Suprapubic skin (tissue), 4 donors: ENCODE results near the gene CD151.

ENCODE experiments used
- CTCF ChIP-seq, 2 donors: fragments of 200-600 bp in 1 of 2; fragments of 450-650 bp in 1 of 2; sonication (generic) in 1 of 2; IDR thresholded peaks; one replicate each; pipeline ENCODE4 v1.5.1; 2016 to 2019; ENCODE audit warnings: antibody characterized with exemption in 2 of 2, mild to moderate bottlenecking in 1 of 2, moderate library complexity in 1 of 2
- EP300 ChIP-seq: sonication (generic); formaldehyde crosslinking; IDR thresholded peaks from one replicate; pipeline ENCODE4 v1.6.1; 2017; ENCODE audit warnings: antibody characterized with exemption
- POLR2A ChIP-seq, 2 donors: fragments of 450-650 bp; IDR thresholded peaks; one replicate each; pipeline ENCODE4 v1.6.1; 2017; ENCODE audit warnings: antibody characterized with exemption in 2 of 2, mild to moderate bottlenecking in 2 of 2, moderate library complexity in 2 of 2
- POLR2AphosphoS5 ChIP-seq, 3 donors: sonication (generic); formaldehyde crosslinking; IDR thresholded peaks; one replicate each; pipeline ENCODE4 v1.6.1; 2017; ENCODE audit warnings: antibody characterized with exemption in 3 of 3

GRCh38 chr11:883527-883926 is 50.8 kb downstream of the CD151 start:
- TF ChIP-seq CTCF (IDR thresholded peaks at IDR 0.05) (no peak), POLR2A (IDR thresholded peaks at IDR 0.05) (no peak), EP300 (no peak), POLR2AphosphoS5 (IDR thresholded peaks at IDR 0.05) (no peak)
